ENCODE data around the gene NFATC1.

NFATC1 gene

GRCh38 chr18:79459946-79460480 lies 64.3 kb downstream of the NFATC1 start:
- DNase-seq, result no peak

- DNase-seq, result no peak
Observed at GRCh38 chr18:79460481-79461300, 65.0 kb downstream of the NFATC1 start.

DNA sequence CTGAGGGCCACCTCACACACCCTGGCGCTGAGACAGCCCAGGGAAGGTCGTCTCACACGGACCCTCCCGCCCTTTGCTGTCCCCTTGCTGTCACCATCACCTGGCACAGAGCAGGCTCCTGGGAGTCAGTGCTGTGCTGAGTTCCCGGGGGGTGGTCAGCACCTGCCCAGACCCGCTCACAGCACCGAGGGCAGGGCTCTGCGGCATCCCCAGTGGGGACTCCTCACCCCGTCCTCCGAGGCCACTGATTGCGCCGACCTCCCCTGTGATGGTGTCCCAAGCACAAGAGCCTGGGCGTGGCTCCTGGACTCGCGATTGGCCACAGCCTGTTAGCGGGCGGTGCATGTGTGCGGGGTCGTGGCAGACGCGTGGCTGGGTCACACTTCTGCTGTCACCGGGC lies 65.9 kb downstream of the NFATC1 start:
- DNase-seq, result no peak

DNA sequence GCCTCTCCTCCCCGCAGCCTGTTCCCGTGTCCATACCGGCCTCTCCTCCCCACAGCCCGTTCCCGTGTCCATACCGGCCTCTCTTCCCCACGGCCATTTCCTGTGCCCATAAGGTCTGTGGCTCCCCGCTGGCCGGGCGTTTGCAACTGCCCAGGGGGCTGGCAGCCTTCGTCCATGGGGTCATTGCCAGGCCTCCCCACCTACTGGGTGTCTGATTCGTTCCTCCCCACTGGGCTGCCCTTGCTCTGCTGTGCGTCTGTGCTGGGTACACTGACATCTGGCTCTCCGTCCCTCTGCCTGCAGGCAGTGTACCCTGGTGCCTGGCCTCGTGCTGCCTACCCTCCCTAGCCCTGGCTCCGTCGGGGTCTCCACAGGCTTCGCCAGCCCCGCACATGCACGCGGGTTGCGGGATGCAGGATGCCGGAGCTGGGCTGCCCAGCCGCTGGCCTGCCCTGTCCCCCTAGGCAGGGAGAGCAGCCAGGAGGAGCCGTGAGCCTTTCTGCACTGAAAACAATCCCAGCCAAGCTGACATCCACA lies 67.8 kb downstream of the NFATC1 start:
- DNase-seq, result no peak

- DNase-seq, result no peak
Observed at GRCh38 chr18:79465392-79465991, 69.8 kb downstream of the NFATC1 start.

- no peak for DNase-seq
Observed at GRCh38 chr18:79466591-79466990, 70.9 kb downstream of the NFATC1 start.

- DNase-seq, result no peak
Observed at GRCh38 chr18:79467126-79467525, 71.4 kb downstream of the NFATC1 start.

DNA sequence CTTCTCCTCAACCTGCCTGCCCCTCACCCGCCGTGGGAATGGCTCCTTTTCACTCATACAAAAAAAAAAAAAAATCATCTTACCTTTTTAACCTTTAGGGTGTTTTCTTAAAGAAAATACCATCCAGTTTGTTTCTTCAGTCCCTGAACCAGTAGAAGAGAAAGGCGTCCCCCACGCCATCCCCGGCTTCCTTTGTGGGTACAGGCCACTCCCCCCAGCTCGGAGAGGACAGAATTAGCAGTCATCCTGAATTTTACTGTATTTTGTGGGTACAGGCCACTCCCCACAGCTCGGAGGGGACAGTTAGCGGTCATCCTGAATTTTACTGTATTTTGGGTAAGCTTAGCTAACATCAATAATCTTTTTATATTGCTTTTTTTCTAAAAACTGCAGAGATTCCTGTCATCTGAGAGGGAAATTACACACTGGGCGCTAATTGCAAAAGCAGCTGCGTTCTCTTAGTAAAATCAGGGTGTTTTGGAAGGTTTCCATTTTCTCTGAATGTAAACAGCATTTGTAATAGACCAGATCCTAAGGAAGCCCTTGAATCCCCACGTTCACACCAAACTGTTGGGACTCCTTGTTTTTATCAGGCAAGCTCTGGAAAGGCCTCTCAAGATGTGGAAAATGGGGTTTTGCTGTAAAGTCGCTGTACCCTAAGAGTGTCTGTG lies 72.5 kb downstream of the NFATC1 start:
- no peak for DNase-seq

DNA sequence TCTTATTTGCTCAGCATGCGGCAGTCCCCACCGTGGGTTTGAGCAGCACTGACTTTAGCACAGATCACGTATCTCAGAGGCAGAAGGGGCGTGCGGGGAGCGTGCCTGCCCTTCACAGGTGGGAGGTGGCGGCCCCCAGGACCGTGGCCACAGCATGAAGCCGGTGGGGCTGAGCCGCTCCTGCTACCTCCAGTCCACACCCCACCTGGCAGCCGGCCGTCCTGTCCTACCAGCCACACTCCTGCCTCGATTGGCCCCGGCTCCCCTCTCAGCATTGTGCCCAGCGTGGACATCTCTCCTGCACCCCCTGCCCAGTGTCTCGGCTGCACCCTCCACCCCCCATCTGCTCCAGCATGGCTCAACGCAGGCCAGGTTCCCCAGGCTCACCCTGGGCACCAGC lies 73.6 kb downstream of the NFATC1 start:
- no peak for DNase-seq

DNA sequence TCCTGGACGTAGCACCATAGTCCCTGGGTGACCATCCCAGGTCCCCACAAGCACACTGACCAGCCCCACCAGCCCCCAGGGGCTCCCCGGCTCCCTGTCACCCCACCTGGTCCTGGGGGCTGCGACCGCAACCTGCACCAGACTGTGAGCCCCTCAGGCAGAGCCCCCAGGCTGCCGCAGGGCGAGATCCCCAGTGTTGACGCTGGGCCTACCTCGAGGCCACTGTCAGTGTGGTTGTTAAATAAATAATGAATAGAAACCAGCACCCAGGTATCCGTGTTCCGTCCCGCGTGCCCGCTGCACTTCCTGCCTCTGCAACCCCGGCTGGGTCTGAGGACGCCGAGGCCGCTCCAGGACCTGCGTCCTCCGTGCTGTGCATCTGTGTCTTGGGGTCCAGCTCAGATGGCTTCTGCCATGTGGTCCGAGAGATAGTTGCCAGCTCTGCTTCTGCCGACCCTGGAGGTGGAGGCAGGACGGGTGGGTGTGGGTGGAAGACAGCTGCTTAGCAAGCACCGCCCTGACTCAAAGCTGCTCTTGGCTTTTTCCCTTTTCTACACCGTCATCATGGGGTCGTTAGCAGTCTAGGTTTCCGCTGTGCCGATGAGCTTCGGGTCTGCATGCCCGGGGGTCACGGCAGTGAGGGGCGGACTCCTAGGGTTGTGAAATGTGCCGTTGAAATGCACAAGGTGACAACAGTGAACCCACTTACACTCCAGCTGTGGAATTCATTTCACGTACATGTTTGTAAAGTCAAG lies 74.2 kb downstream of the NFATC1 start:
- no peak for DNase-seq

DNA sequence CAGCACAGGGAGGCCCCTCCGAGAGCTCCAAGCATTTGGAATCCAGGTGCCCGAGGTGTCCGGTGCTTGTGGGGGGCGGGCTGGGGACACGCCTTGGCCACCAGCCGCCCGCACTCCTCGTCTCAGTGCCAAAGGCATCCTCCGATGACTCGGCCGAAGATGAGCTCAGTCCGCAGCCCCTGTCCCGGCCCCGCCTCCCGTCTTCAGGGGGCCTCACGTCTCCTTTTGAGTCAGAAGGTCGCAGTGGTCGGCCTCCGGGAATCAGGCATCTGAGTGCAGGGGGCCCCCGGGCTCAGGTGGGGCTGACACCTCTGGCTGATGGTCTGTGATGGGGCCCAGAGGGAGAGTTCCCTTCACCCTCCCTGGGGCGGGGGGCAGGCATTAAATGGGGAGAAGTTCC lies 74.8 kb downstream of the NFATC1 start:
- DNase-seq, result no peak

- no peak for DNase-seq
Observed at GRCh38 chr18:79471046-79471445, 75.3 kb downstream of the NFATC1 start.

GRCh38 chr18:79471597-79471996 lies 75.9 kb downstream of the NFATC1 start:
- no peak for DNase-seq

GRCh38 chr18:79472176-79472575 lies 76.4 kb downstream of the NFATC1 start:
- no peak for DNase-seq

GRCh38 chr18:79472946-79473345 lies 77.2 kb downstream of the NFATC1 start:
- DNase-seq, result no peak

DNA sequence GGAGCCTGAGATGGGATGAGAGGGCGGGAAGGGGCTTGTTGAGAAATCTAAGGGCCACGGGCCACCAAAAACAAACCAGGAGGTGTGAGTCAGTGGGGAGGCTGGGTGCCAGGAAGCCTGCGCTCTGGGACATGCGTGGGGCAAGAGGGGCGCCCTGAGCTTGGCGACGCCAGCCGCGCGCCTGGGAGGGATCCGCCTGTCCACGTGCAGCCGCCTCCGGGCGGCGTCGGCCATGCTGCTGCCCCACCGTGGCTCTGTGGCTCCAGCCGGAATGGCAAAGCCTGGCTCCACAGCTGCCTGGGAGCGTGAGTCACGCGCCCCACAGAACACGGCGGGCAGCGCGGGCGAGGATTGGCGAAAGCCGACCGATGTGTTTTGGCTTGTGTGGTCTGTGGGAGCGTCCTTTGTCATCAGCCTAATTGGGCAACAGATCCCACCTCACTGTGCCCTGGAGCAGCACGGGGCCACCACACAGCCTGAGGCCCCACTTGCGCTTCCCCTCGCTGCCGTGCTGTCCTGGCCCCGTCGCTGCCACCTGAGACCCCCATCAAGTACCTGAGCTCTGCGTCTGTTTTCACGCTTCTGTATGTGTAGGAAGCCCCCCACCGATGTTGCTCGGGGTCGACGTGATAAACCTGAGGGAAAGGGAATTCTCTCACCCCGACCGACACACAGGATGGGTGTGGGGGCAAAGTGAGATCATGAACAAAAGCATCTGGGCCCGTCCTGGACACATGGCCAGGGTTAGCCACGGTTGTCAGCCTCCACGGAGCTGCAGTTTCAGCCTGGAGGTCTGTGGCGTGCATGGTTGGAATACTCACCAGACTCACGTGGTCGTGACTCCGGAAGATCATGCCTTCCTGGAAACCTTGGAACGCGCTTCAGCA lies 80.5 kb downstream of the NFATC1 start:
- DNase-seq, result no peak

GRCh38 chr18:79476918-79477571 lies 81.3 kb downstream of the NFATC1 start:
- no peak for DNase-seq

- no peak for DNase-seq
Observed at GRCh38 chr18:79477711-79478483, 82.2 kb downstream of the NFATC1 start.

DNA sequence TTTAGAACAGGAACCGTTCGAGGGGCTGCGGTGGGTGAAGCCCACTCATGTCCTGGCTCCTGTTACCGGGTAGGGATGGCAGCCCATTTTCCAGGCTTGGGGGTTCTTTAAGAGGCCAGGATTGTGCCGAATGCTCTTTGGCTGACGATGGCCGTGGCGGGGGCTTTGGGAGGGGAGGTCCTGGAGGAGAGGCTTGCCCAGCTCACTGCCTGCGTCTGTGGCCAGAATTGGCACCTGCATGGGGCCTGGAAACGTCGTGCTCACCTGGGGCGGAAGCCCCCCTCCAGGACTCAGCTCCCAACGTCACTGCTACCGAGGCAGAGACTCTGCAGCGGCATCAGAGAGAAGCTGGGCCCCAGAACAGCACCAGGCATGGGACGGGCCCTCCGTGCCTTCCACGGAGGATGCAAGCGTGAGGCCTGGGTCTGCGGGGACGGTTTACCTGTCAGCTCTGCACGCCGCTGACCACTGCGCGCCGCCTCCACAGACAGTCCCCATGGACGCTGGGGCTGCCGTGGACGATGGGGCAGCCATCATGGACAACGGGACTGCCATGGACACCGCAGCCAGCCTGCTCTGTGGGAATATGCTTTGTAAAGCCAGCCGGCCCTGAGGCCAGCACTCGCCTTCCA lies 82.9 kb downstream of the NFATC1 start:
- no peak for DNase-seq

All from NCI-H510A (cell line).